ENCODE measurements around the gene LEFTY1.
"Not testable (repeated sequence)": the region's sequence is repeated elsewhere in the genome, so short reads cannot be mapped to it uniquely, and the experiment has no call there.

LEFTY1 gene

GRCh38 chr1:225836296-225836695 is 52.6 kb downstream of the LEFTY1 start:
- not testable (repeated sequence) for FAIRE-seq; DNase-seq (ENCODE audit: extremely low spot score, insufficient read length, low read depth)

Measured in GM18507 (cell line).